GM18951 (cell line): ENCODE measurements around the gene SNUPN.

Experiments
- POLR2A ChIP-seq: IDR thresholded peaks from 4 replicates; pipeline ENCODE4 v1.6.1; 2011; ENCODE audit warnings: mild to moderate bottlenecking; ENCODE audit not compliant: insufficient read length, insufficient read depth; ENCODE audit errors: extremely low read depth
- in situ Hi-C: fragments of 300-500 bp; cut with MboI; formaldehyde crosslinking; loops from one replicate; pipeline ENCODE4 v1.12.0; 2022; ENCODE audit warnings: low sequenced_read_pairs, mixed read lengths, inconsistent platforms; ENCODE audit not compliant: unreplicated experiment

The SNUPN gene

DNA sequence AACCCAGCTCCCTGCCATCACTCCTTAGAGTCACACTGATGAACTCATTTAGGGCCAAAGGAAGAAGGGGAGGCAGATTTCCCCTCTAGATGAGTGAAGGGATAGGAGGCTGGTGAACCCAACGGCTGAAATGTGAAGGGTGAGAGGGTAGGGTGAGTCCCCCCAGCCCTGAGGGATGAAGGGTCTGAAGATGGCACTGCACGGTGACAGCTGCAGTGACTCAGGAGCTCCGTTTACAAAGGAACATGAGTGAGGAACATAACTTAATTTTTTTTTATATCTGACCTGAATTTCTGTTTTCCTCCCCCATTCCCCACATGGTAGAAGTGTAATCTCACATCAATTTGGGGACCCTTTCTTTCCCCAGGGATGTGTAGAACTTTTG, 36.2 kb upstream of the SNUPN start:
- TF ChIP-seq POLR2A, result no peak
- in situ Hi-C loops, result loop anchor here (25.0 kb wide), 1 partner anchor 299 kb away; the partner anchor contains the start of gene MAN2C1

DNA sequence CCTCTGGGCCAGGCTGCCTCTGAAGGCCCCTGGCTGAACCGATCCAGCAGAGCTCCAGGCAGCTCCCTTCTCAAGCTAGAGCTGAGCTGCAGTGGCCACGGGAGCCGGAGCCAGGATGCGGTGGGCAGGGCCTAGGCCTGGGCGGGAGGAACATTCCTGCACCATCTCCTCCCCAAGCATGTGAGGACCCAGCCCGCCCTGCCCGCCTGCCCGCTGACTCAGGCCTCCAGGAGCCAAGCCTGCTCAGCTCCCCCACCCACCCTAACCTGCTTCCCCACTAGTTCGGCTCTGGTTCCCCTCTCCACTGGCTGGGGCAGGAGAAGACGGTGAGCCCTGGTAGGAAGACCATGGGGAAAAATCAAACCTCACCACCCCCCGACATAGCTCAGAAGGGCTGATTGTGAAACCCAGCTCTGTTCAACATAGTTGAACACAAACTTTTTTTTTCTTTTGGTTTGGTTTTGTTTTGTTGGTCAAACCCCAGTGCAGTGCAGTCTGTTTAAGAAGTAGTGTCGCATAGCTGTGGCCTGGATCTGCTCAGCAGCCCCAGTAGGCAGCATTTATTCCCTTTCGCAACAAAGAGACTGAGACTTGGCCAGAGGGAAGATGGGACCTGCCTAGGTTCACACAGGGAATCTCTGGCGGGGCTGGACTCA, 35.7 kb upstream of the SNUPN start:
- in situ Hi-C loops, result loop anchor here (25.0 kb wide), 1 partner anchor 299 kb away; the partner anchor contains the start of gene MAN2C1
- no peak for TF ChIP-seq POLR2A

DNA sequence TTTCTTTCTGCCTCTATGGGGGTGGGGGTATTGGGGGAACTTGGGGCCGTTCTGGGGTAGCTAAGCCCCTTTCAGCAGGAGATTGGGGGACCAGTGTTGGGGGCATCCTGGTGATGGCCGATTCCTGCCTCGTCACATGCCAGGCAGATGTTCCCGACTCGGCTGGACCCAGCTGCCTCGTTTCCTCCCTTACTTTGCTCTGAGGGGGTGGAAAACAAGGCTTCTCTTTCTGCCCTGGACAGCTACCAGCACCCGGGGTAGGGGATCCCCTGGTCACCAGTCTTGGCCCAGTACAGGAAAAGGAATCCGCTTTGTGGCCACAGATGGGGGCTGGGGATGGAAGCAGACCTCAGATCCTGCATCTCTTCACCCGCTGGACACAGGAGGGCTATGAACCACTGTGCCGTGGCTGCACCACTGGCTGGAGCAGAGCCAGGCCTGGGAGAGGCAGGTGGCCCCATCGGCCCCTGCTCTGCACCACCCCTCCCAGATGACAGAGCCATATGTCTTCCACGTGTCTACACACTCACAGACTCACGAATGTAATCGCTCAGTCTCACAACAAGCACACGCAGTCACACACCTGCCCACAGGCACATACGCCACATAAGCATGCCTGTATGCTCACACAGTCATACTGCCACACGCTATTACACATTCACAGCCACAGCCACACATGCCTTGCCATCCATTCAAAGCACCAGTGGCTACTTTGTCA, 34.6 kb upstream of the SNUPN start:
- in situ Hi-C loops, result loop anchor here (25.0 kb wide), 1 partner anchor 298 kb away; the partner anchor contains the start of gene MAN2C1

DNA sequence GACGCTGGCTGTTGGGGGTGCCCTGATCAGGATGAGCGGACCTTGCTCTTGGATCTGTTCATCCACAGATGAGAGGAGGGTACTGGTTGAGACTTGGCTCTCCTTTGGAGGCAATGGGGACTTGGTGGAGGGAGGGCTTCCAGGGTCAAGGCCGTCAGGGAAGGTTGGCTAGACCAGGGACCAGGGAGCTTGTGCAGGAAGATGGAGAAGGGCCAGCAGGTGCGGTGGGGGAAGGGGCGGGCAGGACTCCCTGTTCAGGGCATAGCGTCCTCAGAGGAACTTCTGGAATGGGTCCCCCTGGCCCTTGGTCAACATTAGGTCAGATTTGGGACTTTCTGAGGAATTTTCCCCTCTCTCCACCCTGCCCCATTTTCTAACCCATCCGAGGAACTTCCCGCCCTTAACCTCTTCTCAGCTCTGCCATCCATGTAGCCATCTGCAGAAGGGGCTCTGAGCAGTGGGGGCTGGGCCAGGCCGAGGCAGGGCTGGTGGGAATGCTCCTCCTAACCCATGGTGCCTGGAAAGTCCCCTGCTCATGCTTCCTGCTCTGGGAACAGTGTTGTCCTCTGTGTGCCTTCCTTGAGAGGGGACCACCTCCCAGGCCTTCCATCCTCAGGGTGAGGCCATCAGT, 33.7 kb upstream of the SNUPN start:
- no peak for TF ChIP-seq POLR2A
- in situ Hi-C loops, result loop anchor here (25.0 kb wide), 1 partner anchor 297 kb away; the partner anchor contains the start of gene MAN2C1

More for the DNA sequence above, 34.6 kb upstream of the SNUPN start:
- no peak for TF ChIP-seq POLR2A

DNA sequence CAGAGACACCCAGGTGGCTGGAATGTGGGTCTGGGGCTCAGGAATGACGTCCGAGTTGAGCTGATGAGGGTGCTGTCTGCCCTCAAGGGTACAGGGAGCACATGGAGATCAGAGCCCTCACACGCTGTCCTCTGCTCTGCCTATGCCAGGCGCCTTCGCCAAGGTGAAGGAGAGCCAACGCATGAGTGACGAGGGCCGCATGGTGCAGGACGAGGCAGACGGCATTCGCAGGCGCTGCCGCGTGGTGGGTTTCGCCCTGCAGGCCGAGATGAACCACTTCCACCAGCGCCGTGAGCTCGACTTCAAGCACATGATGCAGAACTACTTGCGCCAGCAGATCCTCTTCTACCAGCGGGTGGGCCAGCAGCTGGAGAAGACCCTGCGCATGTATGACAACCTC, 31.3 kb upstream of the SNUPN start:
- in situ Hi-C loops, result loop anchor here (25.0 kb wide), 1 partner anchor 295 kb away; the partner anchor contains the start of gene MAN2C1
- TF ChIP-seq POLR2A, result no peak

DNA sequence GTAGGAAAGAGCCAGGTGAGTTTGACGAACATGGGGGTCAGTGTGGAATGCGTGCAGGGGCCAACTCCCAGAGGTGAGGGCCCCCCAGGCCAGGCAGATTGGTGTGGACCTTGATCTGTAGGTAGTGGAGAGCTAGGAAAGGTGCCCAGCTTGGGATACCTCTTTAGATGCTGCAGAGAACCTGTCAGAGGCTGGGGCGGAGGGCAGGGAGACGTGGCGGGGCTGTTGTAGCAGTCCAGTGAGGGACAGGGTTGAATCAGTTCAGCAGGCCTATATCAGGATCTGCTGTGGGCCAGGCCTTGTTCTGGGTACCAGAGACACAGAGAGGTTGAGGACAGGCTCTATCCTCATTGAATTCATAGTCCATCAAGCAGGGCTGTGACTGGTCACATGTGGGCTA, 30.8 kb upstream of the SNUPN start:
- TF ChIP-seq POLR2A, result no peak
- in situ Hi-C loops, result loop anchor here (25.0 kb wide), 1 partner anchor 294 kb away; the partner anchor contains the start of gene MAN2C1

DNA sequence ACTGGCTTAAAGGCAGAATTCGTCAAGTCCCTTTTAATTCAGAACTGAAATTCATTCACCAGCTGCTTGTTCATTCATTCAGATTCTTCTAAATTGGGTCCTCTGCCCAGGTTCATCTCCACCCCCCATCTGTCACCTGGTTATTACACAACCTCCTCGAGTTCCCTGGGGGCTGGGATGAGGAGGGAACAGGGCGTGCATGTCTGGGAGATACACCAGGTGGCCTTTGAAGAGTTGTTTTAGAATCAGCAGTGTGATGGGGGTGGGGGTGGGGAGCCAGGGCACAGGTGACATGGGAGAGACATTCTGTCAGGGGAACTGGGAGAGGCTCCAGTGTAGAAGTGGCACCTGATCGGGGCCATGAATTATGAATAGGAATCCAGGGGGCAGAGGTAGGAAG, 30.4 kb upstream of the SNUPN start:
- in situ Hi-C loops, result loop anchor here (25.0 kb wide), 1 partner anchor 294 kb away; the partner anchor contains the start of gene MAN2C1
- no peak for TF ChIP-seq POLR2A

DNA sequence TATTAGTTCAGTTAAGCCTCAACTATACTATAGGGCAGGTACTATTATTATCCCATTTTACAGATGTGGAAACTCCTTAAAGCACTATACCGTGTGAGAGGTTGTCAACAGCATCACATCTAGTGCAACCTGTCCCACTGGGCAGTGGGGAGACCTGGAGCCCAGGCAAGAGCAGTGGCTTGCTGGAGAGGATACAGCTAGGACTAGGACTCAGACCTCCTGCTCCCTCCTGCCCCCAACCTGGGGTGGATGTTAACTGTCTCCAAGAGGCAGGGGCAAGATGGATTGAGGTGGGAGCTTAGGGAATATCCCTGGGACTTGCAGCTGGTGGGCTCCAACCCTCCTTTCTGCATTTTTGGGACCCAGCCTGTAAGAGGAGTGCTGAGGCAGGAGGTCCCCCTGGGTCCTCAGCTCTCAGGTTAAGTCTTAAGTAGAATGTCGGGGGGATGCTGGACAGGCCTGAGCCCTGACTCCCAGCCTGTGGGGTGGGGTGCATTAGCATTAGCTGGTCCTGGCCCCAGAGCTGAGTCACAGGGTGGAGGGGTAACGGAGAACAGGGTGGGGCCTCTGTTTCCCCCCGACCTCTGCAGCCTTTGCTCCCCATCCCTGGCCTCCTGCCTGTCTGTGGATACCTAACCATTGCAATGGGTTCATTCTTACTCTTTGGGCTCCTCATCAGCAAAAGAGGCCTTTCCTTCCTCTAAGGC, 28.8 kb upstream of the SNUPN start:
- no peak for TF ChIP-seq POLR2A
- in situ Hi-C loops, result loop anchor here (25.0 kb wide), 1 partner anchor 292 kb away; the partner anchor contains the start of gene MAN2C1

DNA sequence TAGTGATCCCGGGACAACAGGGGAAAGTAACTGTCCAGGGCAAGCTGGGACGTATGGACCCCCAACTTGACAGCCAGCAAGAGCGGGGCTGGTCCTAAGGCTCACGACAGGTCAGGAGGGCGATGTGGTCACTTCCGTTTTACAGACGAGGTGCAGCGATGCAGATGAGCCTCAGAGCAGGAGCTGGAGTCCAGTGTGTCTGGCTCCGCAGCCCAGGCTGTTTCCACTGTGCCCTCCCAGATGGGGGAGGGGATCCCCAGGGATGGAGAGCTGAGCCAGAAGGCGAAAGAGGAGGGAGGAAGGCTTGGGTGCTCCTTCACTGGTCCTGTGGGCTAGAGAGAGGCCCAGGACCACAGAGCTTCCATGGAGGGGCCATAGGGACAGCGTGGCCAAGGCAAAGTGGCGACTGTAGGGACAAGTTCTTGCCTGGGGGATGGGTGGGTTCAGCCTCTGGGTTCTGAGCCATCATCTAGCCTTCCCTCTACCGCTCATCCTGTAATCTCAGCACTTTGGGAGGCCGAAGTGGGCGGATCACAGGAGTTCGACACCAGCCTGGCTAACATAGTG, 27.9 kb upstream of the SNUPN start:
- in situ Hi-C loops, result loop anchor here (25.0 kb wide), 1 partner anchor 291 kb away; the partner anchor contains the start of gene MAN2C1
- no peak for TF ChIP-seq POLR2A

DNA sequence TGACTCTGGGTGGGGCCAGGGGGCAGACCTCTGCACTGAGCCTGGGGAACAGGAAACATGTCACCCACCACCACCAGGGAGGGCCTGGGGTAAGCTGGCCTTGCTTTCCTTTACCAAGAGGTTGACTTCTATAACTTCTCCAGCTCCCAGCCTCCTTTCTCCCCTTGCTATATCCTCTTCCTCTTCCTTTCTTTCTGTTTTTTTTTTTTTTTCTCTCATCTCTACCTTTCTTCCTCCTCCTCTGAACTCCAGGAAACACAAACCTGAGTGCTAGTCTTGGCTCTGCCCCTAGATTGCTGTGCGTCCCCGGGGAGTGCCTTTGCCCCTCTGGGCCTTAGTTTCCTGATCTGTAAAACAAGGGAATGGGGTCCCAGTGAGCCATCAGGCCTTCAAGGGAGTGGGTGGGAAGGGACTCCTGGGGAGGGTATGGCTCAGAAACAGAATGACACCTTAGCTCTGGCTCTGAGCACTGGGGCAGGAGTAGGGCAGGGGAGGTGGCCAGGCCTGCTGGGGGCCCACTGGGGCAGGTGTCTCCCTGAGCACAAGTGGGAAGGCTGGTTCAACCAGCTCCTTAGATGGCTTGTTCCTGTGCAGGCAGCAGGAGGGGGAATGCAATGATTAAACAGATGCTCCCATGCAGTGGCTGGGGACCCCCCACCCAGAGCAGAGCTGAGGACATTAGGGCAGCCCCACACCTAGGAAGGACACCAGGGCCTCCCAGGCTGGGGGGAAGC, 26.5 kb upstream of the SNUPN start:
- TF ChIP-seq POLR2A, result no peak
- in situ Hi-C loops, result loop anchor here (25.0 kb wide), 1 partner anchor 290 kb away; the partner anchor contains the start of gene MAN2C1

DNA sequence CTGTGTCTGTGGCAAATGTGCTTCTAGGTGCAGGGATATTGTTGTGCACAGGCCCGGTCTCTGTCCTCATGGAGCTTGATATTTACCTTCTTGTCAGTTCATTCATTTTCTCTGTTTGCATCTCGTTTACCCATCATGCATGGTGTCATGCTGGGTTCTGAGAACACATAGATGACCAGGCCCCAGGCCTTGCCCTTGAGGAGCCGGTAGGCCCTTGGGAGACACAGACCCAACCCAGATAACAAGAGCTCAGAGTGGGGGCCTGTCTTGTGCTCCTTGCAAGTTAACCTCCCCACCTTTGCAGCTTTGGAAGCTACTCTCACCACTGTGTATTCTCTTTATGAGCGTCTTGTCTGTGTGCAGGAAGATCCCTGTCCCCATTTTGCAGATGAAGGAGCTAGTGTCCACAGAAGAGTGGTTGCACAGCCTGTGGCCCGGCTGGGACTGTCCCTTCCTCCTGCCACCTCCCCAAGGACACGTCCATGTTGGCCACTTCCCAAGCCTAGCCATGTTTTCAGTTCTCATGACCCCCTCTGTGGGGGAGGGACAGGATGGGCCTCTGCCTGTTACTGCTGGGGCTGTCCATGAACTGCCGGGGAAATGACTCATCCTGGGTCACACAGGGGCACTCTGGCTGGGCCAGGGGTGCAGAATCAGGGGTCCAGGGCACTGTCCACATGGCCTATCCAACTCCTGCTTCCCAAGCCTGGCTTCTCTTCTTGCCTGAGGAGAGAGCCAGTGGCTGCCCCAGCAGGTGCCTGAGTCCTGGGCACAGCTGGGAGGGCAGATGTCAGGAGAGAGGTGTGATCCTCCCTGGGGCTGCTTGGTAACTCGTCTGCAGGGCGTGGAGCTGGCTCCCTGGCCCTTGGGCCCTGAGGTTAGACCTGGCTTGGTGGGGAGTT, 25.6 kb upstream of the SNUPN start:
- in situ Hi-C loops, result loop anchor here (25.0 kb wide), 1 partner anchor 289 kb away; the partner anchor contains the start of gene MAN2C1
- TF ChIP-seq POLR2A, result no peak
